Heart right ventricle (tissue), 16 donors: ENCODE data around the gene CLMP. TPM values are rescaled to one million over a fixed set of nuclear protein-coding genes. Genes with fewer than 3 reads are reported as not detected.
"Not testable (repeated sequence)": the region's sequence is repeated elsewhere in the genome, so short reads cannot be mapped to it uniquely, and the experiment has no call there.

Source experiments
- ATAC-seq, 8 donors: fragments of 200-7000 bp; cut with Tn5 transposase; one replicate each; pipeline ENCODE4 v1.9.1; 2020; ENCODE audit warnings: mild to moderate bottlenecking in 8 of 8, moderate library complexity in 8 of 8, moderate number of reproducible peaks in 1 of 8
- DNase-seq, 2 donors: peaks; one replicate each; pipeline ENCODE4 v3.0.0-alpha.2; 2020
- H3K27ac ChIP-seq, 10 donors: fragments of 200-600 bp; sonication (generic) in 2 of 10; one replicate each; pipeline versions ENCODE4 v1.5.0 to v1.8.0; 2020 to 2022; ENCODE audit warnings: mild to moderate bottlenecking in 3 of 10
- H3K27me3 ChIP-seq, 7 donors: fragments of 200-600 bp; one replicate each; pipeline ENCODE4 v1.8.0; 2021 to 2022; ENCODE audit warnings: mild to moderate bottlenecking in 2 of 7
- H3K36me3 ChIP-seq, 9 donors: fragments of 200-600 bp; sonication (generic) in 1 of 9; one replicate each; pipeline versions ENCODE4 v1.5.0 to v1.8.0; 2020 to 2022; ENCODE audit warnings: mild to moderate bottlenecking in 2 of 9
- H3K4me1 ChIP-seq, 9 donors: fragments of 200-600 bp; sonication (generic) in 1 of 9; one replicate each; pipeline versions ENCODE4 v1.5.0 to v1.8.0; 2020 to 2022; ENCODE audit warnings: mild to moderate bottlenecking in 4 of 9
- H3K4me3 ChIP-seq, 10 donors: fragments of 200-600 bp; sonication (generic) in 2 of 10; one replicate each; pipeline versions ENCODE4 v1.5.0 to v1.8.0; 2020 to 2022; ENCODE audit warnings: mild to moderate bottlenecking in 7 of 10, moderate library complexity in 2 of 10
- H3K9me3 ChIP-seq, 11 donors: fragments of 200-600 bp in 10 of 11; sonication (generic) in 2 of 11; one replicate each; pipeline versions ENCODE4 v1.5.0 to v1.8.0; 2013 to 2022; ENCODE audit warnings: mild to moderate bottlenecking in 2 of 11, control low read depth in 1 of 11, moderate library complexity in 1 of 11
- WGBS, 2 donors: extraction: QIAGEN DNeasy Blood & Tissue Kit; methylation state at CpG; one replicate each; pipeline ENCODE4 v1.1.7; 2013; ENCODE audit warnings: inconsistent platforms in 1 of 2; 5-methylcytosine and 5-hydroxymethylcytosine counted together
- intact Hi-C, 10 donors: fragments of 100-400 bp; cut with DNase I; formaldehyde crosslinking; loops; one replicate each; pipeline versions ENCODE4 v1.11.1 to v1.14.2; 2022
- polyA plus RNA-seq, 2 donors: library from polyadenylated mRNA; stranded (reverse); fragments of 200-250 nt; gene quantifications; one replicate each; pipeline ENCODE4 v1.2.3, GENCODE V29; 2013
- total RNA-seq, 10 donors: library from RNA; stranded (reverse); fragmentation: NEBNext Ultra II Directional in 3 of 10; extraction: Animal tissue kit (Norgen Biotek cat#: 25700) in 3 of 10; gene quantifications; one replicate each; pipeline versions ENCODE4 v1.2.1 to v1.2.4, GENCODE V29; 2021 to 2023
- TF ChIP-seq, protein P1 (sequence below), 9 donors: fragments of 200-600 bp; sonication (generic) in 2 of 9; IDR thresholded peaks; one replicate each; pipeline versions ENCODE4 v1.5.0 to v1.8.0; 2021 to 2022; ENCODE audit warnings: antibody characterized with exemption in 9 of 9, mild to moderate bottlenecking in 5 of 9, moderate library complexity in 1 of 9
- donor health status: Arrhythmogenic right ventricular cardiomyopathy.
- donor health status: ischemic (EF 13 %, LVEDD 7.1; RV severe dilation, severe dysfunction).
- donor health status: healthy with polysubstance abuse.
- donor health status: DM: no; HTN: yes; CAD: no.
- donor health status: DM: no; HTN: no; CAD: no.
- donor health status: ischemic (EF 25% LVEDD 6.9; RV normal size, moderate dysfunction).
- donor health status: ischemic (EF 25% LVEDD 5.7; RV mildly dilated, moderate dysfunction).
- donor health status: healthy.
- donor health status: DM: yes; HTN: yes; CAD: no.
- donor health status: Ischemic cardiomyopathy.
- donor health status: ischemic (EF 35%, LVEDD 5.7; RV mildly dilated, moderate dysfunction).
- donor health status: nonischemic (EF 11% LVEDD 7.7; RV severe dilation, severe dysfunction).
- donor health status: DM: yes; HTN: yes; CAD: no.
- donor health status: PGD.
- donor health status: ischemic (EF 29% LVEDD 5.4; RV normal size, mild dysfunction).
- donor health status: nonischemic (EF 23%, LVEDD 6.1; RV moderate dilation, normal function).

Gene CLMP
- total and polyA plus RNA-seq, 12 donors = 1.9 to 16.9 (median 5.2) TPM

DNA sequence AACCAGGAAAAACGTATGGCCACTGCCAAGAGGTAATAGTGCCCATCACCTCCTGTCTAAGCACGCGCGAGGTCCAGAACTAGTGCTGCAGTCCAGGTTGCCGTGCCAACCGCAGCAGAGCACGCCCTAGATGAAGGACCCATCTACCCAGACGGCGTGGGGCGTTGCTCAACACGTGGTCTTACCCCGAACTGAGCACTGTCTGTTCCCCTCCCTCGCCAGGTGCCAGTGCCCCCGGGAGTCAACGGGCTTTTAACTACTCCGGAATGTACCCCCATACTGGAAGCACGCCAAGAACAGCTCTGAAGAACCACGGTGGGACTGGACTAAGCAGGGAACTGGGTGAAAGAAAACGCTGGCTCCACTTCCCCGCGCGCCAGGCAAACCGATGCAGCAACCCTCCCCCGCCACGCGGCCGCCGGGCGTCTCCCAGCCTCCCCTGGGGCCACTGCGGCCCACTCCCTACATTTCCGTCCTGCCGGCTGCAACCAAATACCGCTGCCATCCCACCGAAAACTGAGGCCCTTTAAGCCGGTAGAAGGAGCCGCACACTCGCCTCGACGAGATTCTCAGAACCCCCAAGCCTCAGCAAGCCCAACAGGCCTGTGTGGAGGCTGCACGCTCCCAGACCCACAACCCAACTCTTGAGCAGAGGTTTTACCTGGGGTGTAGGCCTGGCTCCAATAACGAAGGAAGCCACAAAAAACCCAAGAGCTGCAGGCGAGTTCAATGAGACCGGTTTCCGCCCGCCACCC, 133.5 kb downstream of the CLMP start, which contains the start of gene HSPA8:
Gene HSPA8, minus strand, starts transcription at position 734 of the 755 bp plus-strand sequence. CDS start 812 bp downstream, outside the sequence.
- DNase-seq (peak; percentile 65 to 68), ATAC-seq (peak; percentile 3 to 51 (median 12))
- Histone ChIP-seq H3K4me1 (peaks cover 16 to 77% (median 60%) of the 10 kb centered on the region in 9 donors), H3K36me3 (peaks cover 0 to 50% (median 38%) of the 10 kb centered on the region in 9 donors), H3K9me3 (no peaks in the 10 kb centered on the region), H3K4me3 (peak within 1 kb of the TSS; percentile 67 to 96 (median 88)), H3K27ac (peak within 1 kb of the TSS; percentile 99 to 100 (median 100)), H3K27me3 (no peaks in the 10 kb centered on the region)
- TF ChIP-seq, protein P1, sequence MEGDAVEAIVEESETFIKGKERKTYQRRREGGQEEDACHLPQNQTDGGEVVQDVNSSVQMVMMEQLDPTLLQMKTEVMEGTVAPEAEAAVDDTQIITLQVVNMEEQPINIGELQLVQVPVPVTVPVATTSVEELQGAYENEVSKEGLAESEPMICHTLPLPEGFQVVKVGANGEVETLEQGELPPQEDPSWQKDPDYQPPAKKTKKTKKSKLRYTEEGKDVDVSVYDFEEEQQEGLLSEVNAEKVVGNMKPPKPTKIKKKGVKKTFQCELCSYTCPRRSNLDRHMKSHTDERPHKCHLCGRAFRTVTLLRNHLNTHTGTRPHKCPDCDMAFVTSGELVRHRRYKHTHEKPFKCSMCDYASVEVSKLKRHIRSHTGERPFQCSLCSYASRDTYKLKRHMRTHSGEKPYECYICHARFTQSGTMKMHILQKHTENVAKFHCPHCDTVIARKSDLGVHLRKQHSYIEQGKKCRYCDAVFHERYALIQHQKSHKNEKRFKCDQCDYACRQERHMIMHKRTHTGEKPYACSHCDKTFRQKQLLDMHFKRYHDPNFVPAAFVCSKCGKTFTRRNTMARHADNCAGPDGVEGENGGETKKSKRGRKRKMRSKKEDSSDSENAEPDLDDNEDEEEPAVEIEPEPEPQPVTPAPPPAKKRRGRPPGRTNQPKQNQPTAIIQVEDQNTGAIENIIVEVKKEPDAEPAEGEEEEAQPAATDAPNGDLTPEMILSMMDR (IDR thresholded peaks at IDR 0.05) = no peak
- 0% methylated on average over 40 to 45 of the region's 45 CpGs for WGBS, 2 donors
- intact Hi-C loops = loop anchor here in 4 of 10 donors (2.0 to 5.0 kb wide), 3 partner anchors 41 to 75 kb away; no protein-coding TSS in a partner anchor

DNA sequence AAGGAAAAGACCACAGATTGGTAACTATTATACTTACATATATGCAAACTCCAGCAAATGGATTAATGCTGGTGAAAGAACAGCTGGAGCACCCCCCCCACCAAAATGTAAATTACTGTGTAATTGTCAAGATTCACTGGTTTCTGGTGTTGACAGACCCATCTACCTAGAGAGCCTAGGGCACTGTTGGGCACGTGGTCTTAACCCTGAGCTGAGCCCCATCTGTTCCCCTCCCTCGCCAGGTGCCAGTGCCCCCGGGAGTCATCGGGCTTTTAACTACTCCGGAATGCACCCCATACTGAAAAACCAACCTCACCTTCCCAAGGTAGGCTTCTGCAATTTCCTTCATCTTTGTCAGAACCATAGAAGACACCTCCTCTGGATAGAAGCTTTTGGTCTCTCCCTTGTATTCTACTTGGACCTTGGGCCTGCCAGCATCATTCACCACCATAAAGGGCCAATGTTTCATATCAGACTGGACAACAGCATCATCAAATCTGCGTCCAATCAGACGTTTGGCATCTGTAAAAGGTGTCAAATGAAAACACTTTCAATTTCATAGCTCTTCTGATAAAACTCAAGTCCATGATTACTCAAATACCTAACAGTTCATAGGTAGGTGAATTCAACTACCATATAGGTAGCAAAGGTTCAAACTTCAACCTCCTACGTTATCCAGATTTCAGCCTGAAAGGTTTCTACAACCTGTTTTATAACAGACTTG, 134.6 kb downstream of the CLMP start:
- no peak for ATAC-seq
- Histone ChIP-seq H3K27ac (peak overlapping the region in 8 of 10 donors; percentile 99 to 100 (median 100)), H3K4me1 (peaks cover 16 to 80% (median 71%) of the 10 kb centered on the region in 9 donors), H3K27me3 (no peaks in the 10 kb centered on the region), H3K36me3 (peaks cover 0 to 62% (median 50%) of the 10 kb centered on the region in 9 donors), H3K9me3 (no peaks in the 10 kb centered on the region), H3K4me3 (peak overlapping the region; percentile 67 to 96 (median 88))
- intact Hi-C loops = loop anchor here in 1 of 10 donors (5.0 kb wide), 1 partner anchor 42 kb away; no protein-coding TSS in a partner anchor
- WGBS, 2 donors = 2 to 3% methylated on average over 8 of the region's 8 CpGs
- DNase-seq = no peak
- TF ChIP-seq, protein P1 (IDR thresholded peaks at IDR 0.05) = no peak

DNA sequence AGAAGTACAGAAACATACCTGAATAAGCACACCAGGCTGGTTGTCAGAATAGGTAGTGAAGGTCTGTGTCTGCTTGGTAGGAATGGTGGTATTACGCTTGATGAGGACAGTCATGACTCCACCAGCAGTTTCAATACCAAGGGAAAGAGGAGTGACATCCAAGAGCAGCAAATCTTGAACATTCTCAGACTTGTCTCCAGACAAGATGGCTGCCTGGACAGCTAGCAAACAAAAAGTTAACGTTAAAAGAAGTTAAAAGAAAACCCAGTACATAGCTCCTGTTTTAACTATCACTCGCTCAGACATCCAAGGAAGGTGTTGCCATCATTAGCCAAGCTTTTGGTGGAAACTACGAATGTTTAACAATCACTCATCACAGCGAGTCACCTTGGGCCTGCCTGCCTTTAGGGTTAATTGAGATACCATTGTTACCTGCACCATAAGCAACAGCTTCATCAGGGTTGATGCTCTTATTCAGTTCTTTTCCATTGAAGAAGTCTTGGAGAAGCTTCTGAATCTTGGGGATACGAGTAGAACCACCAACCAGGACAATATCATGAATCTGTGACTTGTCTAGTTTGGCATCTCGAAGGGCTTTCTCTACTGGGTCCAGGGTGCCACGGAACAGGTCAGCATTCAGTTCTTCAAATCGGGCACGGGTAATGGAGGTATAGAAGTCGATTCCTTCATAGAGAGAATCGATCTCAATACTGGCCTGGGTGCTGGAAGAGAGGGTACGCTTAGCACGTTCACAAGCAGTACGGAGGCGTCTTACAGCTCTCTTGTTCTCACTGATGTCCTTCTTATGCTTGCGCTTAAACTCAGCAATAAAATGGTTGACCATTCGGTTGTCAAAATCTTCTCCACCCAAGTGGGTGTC, 135.8 kb downstream of the CLMP start:
- intact Hi-C loops = loop anchor here in 5 of 10 donors (10.0 kb wide), 2 partner anchors 144 to 194 kb away; no protein-coding TSS in a partner anchor
- peak overlapping the region in 4 of 10 donors; percentile 1 to 100 (median 29) for H3K27ac ChIP-seq
- H3K4me1 ChIP-seq = peaks cover 21 to 80% (median 74%) of the 10 kb centered on the region in 9 donors
- H3K4me3 ChIP-seq = peak overlapping the region; percentile 67 to 96 (median 88)
- DNase-seq, H3K9me3 ChIP-seq, H3K27me3 ChIP-seq, ATAC-seq: not testable (repeated sequence)
- peaks cover 0 to 71% (median 53%) of the 10 kb centered on the region in 9 donors for H3K36me3 ChIP-seq
- 27 to 29% methylated on average over 18 of the region's 18 CpGs for WGBS, 2 donors

DNA sequence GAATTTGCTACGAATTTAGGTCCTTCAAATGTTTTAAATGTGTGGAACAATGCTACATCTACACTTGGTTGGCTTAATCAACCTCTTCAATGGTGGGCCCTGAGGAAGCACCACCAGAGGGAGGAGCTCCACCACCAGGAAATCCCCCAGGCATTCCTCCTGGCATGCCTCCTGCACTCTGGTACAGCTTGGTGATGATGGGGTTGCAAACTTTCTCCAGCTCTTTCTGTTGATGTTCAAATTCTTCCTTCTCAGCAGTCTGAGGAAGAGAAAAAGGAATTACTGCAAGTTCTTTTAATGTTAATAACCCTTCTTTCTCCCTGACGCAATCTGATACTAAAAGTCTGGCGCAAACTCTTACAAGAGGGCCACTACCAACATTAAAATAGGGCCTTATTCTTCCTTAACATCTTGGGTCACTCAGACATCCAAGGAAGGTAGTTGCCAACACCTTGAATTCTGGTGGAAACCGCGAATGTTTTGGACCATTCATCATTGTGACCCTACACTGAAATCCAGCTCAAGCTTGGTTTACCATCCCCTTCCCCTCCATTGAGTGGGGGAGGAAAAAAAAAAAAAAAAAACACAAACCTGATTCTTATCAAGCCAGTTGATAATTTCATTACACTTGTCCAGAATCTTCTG, 137.3 kb downstream of the CLMP start:
- WGBS, 2 donors = 74 to 77% methylated on average over 5 of the region's 5 CpGs
- TF ChIP-seq, protein P1 (IDR thresholded peaks at IDR 0.05) = peak in 1 of 9 donors; percentile 4
- no peaks in the 10 kb centered on the region for H3K27me3 ChIP-seq
- H3K4me1 ChIP-seq = peaks cover 23 to 76% (median 67%) of the 10 kb centered on the region in 9 donors
- H3K4me3 ChIP-seq = peak overlapping the region in 6 of 10 donors; percentile 76 to 96 (median 84)
- ATAC-seq (no peak), DNase-seq (no peak)
- intact Hi-C loops = loop anchor here in 5 of 10 donors (10.0 kb wide), 2 partner anchors 143 to 193 kb away; no protein-coding TSS in a partner anchor
- H3K9me3 ChIP-seq = no peaks in the 10 kb centered on the region
- H3K36me3 ChIP-seq = peaks cover 0 to 84% (median 59%) of the 10 kb centered on the region in 9 donors
- H3K27ac ChIP-seq = peak overlapping the region in 2 of 10 donors; percentile 19 to 23
